MM.1S (cell line): ENCODE data around the gene DMGDH.
"Not testable (repeated sequence)": the region's sequence is repeated elsewhere in the genome, so short reads cannot be mapped to it uniquely, and the experiment has no call there.

ENCODE experiments used
- DNase-seq: peaks from one replicate; pipeline ENCODE4 v3.0.0-alpha.2; 2015
- H2AFZ ChIP-seq: fragments of 300-600 bp; sonication (generic); 2 replicates; pipeline ENCODE4 v1.6.0; 2016; ENCODE audit warnings: antibody characterized with exemption, low read length
- H3F3A ChIP-seq: fragments of 300-600 bp; sonication (generic); 2 replicates; pipeline ENCODE4 v1.6.1; 2016; ENCODE audit warnings: mild to moderate bottlenecking, antibody characterized with exemption, low read length, moderate library complexity, mixed read lengths; ENCODE audit not compliant: insufficient read depth
- H3K27ac ChIP-seq: fragments of 300-600 bp; sonication (generic); 2 replicates; pipeline ENCODE4 v1.5.1; 2016; ENCODE audit warnings: mild to moderate bottlenecking, low read length
- H3K27me3 ChIP-seq: fragments of 300-600 bp; sonication (generic); replicated peaks from 2 replicates; pipeline ENCODE4 v1.6.0; 2016; ENCODE audit warnings: low read length; ENCODE audit not compliant: insufficient read depth
- H3K36me3 ChIP-seq: fragments of 300-600 bp; sonication (generic); replicated peaks from 2 replicates; pipeline ENCODE4 v1.6.1; 2016; ENCODE audit warnings: mild to moderate bottlenecking, low read length, mixed read lengths; ENCODE audit not compliant: insufficient read depth
- H3K4me1 ChIP-seq: fragments of 300-600 bp; sonication (generic); 2 replicates; pipeline ENCODE4 v1.6.1; 2016; ENCODE audit warnings: low read length, mixed read lengths
- H3K4me2 ChIP-seq: fragments of 300-600 bp; sonication (generic); 2 replicates; pipeline ENCODE4 v1.6.0; 2016; ENCODE audit warnings: low read depth, low read length
- H3K4me3 ChIP-seq: fragments of 300-600 bp; sonication (generic); 2 replicates; pipeline ENCODE4 v1.5.1; 2016; ENCODE audit warnings: low read length, mixed read lengths
- H3K79me2 ChIP-seq: fragments of 300-600 bp; sonication (generic); 2 replicates; pipeline ENCODE4 v1.6.1; 2016; ENCODE audit warnings: mixed run types, low read length, mixed read lengths
- H3K9ac ChIP-seq: fragments of 300-600 bp; sonication (generic); 2 replicates; pipeline ENCODE4 v1.6.1; 2016; ENCODE audit warnings: low read length, mixed read lengths
- H3K9me2 ChIP-seq: fragments of 300-600 bp; sonication (generic); replicated peaks from 2 replicates; pipeline ENCODE4 v1.6.1; 2016; ENCODE audit warnings: mild to moderate bottlenecking, low read length, mixed read lengths; ENCODE audit not compliant: insufficient read depth
- H3K9me3 ChIP-seq: fragments of 300-600 bp; sonication (generic); replicated peaks from 2 replicates; pipeline ENCODE4 v1.6.1; 2016; ENCODE audit warnings: mild to moderate bottlenecking, low read length, mixed read lengths; ENCODE audit not compliant: insufficient read depth
- H4K20me1 ChIP-seq: fragments of 300-600 bp; sonication (generic); 2 replicates; pipeline ENCODE4 v1.6.1; 2016; ENCODE audit warnings: mild to moderate bottlenecking, low read length, moderate library complexity, mixed read lengths; ENCODE audit not compliant: insufficient read depth
- CTCF ChIP-seq: fragments of 300-600 bp; sonication (generic); IDR thresholded peaks from 2 replicates; pipeline ENCODE4 v1.5.1; 2016; ENCODE audit warnings: antibody characterized with exemption, low read length, mixed read lengths
- EZH2 ChIP-seq: fragments of 300-600 bp; sonication (generic); optimal IDR thresholded peaks from 2 replicates; pipeline ENCODE3; 2017; ENCODE audit warnings: low read depth, mild to moderate bottlenecking, antibody characterized with exemption, low read length, mixed read lengths
- EZH2phosphoT487 ChIP-seq: fragments of 300-600 bp; sonication (generic); IDR thresholded peaks from 2 replicates; pipeline ENCODE4 v1.6.1; 2018; ENCODE audit warnings: antibody characterized with exemption, low read length

Gene DMGDH

GRCh38 chr5:78985116-78985724 is 84.3 kb downstream of the DMGDH start, which contains the start of gene ARSB:
Gene ARSB, minus strand, starts transcription at chr5:78985310. Its CDS starts 62 bp downstream, at chr5:78985248.
- H3F3A ChIP-seq, result peaks cover 18% of the 10 kb centered on the region
- H3K9me2 ChIP-seq, result no peaks in the 10 kb centered on the region
- peak within 1 kb of the TSS; percentile 73 for H3K9ac ChIP-seq
- peak within 1 kb of the TSS; percentile 80; the same call in 1 of the 2 replicates for H3K27ac ChIP-seq
- H3K9me3 ChIP-seq, result no peaks in the 10 kb centered on the region
- no peaks in the 10 kb centered on the region for H3K27me3 ChIP-seq
- no peaks in the 10 kb centered on the region for H3K36me3 ChIP-seq
- peak within 1 kb of the TSS; percentile 84 for H3K4me2 ChIP-seq
- no peak for TF ChIP-seq CTCF
- no peak for TF ChIP-seq EZH2
- no peak for TF ChIP-seq EZH2phosphoT487
- peak within 1 kb of the TSS; percentile 96 for H2AFZ ChIP-seq
- peak within 1 kb of the TSS; percentile 77 for H3K4me3 ChIP-seq
- peak; percentile 53 for DNase-seq
- H3K4me1 ChIP-seq, result peaks cover 13% of the 10 kb centered on the region
- peaks cover 13% of the 10 kb centered on the region for H3K79me2 ChIP-seq
- no peaks in the 10 kb centered on the region for H4K20me1 ChIP-seq

GRCh38 chr5:78984439-78985115 is 84.9 kb downstream of the DMGDH start:
- no peaks in the 10 kb centered on the region for H3K9me2 ChIP-seq
- TF ChIP-seq CTCF (peak; percentile 17), EZH2 (no peak)
- H3K4me2 ChIP-seq, result peak overlapping the region; percentile 84
- H3K27me3 ChIP-seq, result no peaks in the 10 kb centered on the region
- H3K4me1 ChIP-seq, result peaks cover 13% of the 10 kb centered on the region
- peak overlapping the region; percentile 96 for H2AFZ ChIP-seq
- H3K4me3 ChIP-seq, result peak overlapping the region; percentile 77
- H3K9me3 ChIP-seq, result no peaks in the 10 kb centered on the region
- peak; percentile 90 for DNase-seq
- H3K79me2 ChIP-seq, result peaks cover 13% of the 10 kb centered on the region
- peak overlapping the region; percentile 80; the same call in 1 of the 2 replicates for H3K27ac ChIP-seq
- H4K20me1 ChIP-seq, result no peaks in the 10 kb centered on the region
- peak overlapping the region; percentile 73 for H3K9ac ChIP-seq
- H3F3A ChIP-seq, result peaks cover 18% of the 10 kb centered on the region
- no peaks in the 10 kb centered on the region for H3K36me3 ChIP-seq

DNA sequence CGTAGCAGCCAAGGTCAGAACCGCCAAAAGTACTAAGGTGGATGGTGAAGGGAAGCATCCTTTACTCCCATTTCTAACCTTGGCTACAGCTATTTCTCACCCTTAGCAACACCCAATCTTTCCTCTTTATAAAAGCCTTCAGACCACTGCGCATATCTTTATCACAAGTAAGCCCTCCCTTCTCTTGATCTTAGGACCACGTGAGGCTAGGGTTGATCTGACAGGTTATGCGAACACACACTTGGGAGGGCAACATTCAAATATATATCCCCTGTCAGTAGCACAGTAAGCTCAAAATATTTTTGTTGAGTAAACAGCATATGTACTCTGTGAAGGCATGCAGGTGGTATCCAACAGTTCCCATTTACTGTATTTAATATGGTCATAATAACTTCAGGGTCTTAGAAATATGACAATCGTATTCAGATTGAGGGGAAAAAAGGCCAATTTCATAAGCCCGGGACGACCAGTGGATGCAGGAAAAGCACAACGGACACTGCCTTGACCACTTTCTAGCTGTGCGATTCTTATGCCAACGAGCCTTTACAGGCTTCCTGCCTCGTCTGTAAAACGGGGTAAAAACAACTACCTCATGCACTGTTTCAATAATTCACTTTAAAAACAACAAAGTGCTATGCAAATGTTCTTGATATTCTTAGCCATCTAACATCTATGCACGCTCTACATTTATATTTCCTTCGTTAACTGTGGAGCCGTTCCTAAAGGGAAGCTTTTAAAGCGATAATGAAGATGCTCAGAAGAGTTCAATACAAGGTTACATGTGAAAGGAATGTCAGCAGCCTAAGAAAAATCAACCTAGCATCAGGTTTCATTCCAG is 85.7 kb downstream of the DMGDH start:
- peak overlapping the region; percentile 84 for H3K4me2 ChIP-seq
- no peaks in the 10 kb centered on the region for H3K9me3 ChIP-seq
- H3K27ac ChIP-seq, result peak overlapping the region; percentile 80; the same call in 1 of the 2 replicates
- peaks cover 13% of the 10 kb centered on the region for H3K4me1 ChIP-seq
- TF ChIP-seq CTCF (no peak), EZH2phosphoT487 (no peak), EZH2 (no peak)
- peak overlapping the region; percentile 96 for H2AFZ ChIP-seq
- H3F3A ChIP-seq, result peaks cover 18% of the 10 kb centered on the region
- H3K9me2 ChIP-seq, result no peaks in the 10 kb centered on the region
- H4K20me1 ChIP-seq, result no peaks in the 10 kb centered on the region
- H3K27me3 ChIP-seq, result no peaks in the 10 kb centered on the region
- H3K79me2 ChIP-seq, result peaks cover 16% of the 10 kb centered on the region
- H3K9ac ChIP-seq, result peak overlapping the region; percentile 43
- DNase-seq, result peak; percentile 48
- no peaks in the 10 kb centered on the region for H3K36me3 ChIP-seq
- peak overlapping the region; percentile 77 for H3K4me3 ChIP-seq

- H3K9ac ChIP-seq, H3K36me3 ChIP-seq, H4K20me1 ChIP-seq, H3K9me2 ChIP-seq, H3K27ac ChIP-seq, DNase-seq, H3K27me3 ChIP-seq, H3K4me3 ChIP-seq, H3K9me3 ChIP-seq: not testable (repeated sequence)
- Histone ChIP-seq H2AFZ (peak overlapping the region; percentile 96), H3K4me1 (peaks cover 13% of the 10 kb centered on the region), H3K4me2 (peak overlapping the region; percentile 84), H3F3A (peaks cover 18% of the 10 kb centered on the region), H3K79me2 (peaks cover 16% of the 10 kb centered on the region)
Measured at GRCh38 chr5:78983194-78983593, 86.3 kb downstream of the DMGDH start.
